HG03342 (cell line): Measurements from ENCODE around the gene THRSP.
"Not testable (repeated sequence)": the region's sequence is repeated elsewhere in the genome, so short reads cannot be mapped to it uniquely, and the experiment has no call there.

ENCODE experiments used
- ATAC-seq: cut with Tn5 transposase; IDR thresholded peaks from one replicate; pipeline ENCODE4 v1.9.1; 2021; ENCODE audit warnings: mild to moderate bottlenecking, moderate library complexity; ENCODE audit not compliant: unreplicated experiment

The THRSP gene

GRCh38 chr11:78086521-78087074, 22.9 kb downstream of the THRSP start:
- not testable (repeated sequence) for ATAC-seq

DNA sequence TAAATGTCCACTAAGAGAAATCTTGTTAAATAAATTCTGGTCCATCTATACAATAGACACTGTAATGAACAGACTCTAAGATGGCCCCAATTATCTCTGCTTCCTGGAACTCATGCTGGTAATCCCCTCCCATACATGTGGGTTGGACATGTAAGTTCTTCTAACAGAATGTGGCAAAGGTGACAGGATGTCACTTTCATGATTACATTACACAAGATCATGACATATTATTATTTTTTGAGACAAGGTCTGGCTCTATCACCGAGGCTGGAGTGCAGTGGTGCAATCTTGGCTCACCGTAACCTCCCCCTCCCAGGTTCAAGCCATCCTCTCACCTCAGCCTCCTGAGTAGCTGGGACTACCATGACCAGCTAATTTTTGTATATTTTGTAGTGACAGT, 30.6 kb downstream of the THRSP start:
- no peak for ATAC-seq

DNA sequence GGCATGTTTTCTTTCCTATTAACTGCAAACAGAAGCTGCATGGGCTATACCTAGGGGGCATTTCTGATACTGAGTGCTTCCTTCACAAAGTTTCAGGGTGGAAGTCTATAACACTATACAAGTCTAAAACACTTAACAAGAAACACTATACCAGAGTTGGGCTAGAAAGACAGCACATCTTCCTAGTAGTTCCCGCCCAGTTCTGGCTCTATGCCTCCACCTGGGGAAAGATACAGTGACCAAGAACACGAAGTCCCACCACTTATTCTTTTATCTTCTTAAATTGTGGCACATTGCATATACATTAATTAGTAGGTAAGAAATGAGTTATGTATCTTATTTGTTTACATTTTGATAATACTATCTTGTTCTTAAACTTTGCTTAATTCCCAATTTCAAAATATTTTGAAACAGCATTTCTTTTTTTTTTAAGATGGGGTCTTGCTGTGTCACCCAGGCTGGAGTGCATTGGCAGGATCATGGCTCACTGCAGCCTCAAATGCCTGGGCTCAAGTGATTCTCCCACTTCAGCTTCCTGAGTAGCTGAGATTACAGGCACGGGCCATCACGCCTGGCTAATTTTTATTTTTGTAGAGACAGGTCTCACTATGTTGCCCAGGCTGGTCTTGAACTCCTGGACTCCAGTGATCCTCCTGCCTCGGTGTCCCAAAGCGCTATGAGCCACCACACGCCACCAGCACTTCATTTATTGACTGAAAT, 34.2 kb downstream of the THRSP start:
- ATAC-seq = no peak

- no peak for ATAC-seq
These were observed 36.0 kb downstream of the THRSP start for GRCh38 chr11:78099666-78100065.

- ATAC-seq = no peak
These were observed 36.6 kb downstream of the THRSP start for GRCh38 chr11:78100261-78100660.

GRCh38 chr11:78100676-78101472, 37.2 kb downstream of the THRSP start:
- no peak for ATAC-seq

GRCh38 chr11:78109081-78110015, 45.7 kb downstream of the THRSP start:
- ATAC-seq = no peak

DNA sequence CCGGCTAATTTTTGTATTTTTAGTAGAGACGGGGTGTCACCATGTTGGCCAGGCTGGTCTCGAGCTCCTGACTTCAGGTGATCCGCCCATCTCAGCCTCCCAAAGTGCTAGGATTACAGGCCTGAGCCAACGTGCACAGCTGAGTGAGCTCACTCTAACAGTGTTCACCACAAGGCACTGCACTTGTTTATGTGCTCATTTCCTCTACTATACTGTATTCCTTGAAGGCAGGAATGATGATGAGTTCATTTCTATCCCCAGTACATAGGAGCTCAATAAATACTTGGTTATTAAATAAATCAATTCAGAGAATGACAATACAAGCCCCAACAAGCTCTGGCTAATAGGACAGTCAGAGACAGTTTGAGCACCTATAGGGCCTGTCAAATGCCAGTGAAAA, 46.7 kb downstream of the THRSP start:
- no peak for ATAC-seq

DNA sequence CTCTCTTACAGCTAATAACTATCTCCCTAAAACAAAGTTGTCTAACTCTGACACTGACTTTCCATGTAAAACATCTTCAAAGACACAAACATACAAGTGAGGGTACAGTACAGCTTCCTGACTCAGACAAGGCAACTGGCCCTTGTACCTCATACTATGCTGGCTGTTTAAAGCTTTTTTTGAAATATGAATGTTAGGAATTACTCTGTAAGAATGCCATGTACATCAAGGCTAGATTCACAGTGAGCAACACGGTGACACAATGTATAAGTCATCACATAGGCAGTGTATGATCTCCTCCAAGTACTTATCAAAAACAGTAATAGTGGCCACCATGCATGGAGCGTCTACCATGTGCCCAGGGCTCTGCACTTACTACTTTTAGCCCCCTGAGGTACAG, 47.2 kb downstream of the THRSP start:
- ATAC-seq = no peak

- no peak for ATAC-seq
These were observed 47.6 kb downstream of the THRSP start for GRCh38 chr11:78111298-78111697.

GRCh38 chr11:78112582-78113275, 49.1 kb downstream of the THRSP start:
- peak; percentile 69 for ATAC-seq
